DMS 273 (cell line): ENCODE data around the gene WDR18.
A peak's percentile ranks its signal among the peaks of the same experiment; 100 is the strongest.

Experiments used
- DNase-seq: peaks from one replicate; lab custom pipeline; 2025; ENCODE audit not compliant: unreplicated experiment; lab: John Stamatoyannopoulos, UW

Gene WDR18

GRCh38 chr19:1040476-1041271 is 56.5 kb downstream of the WDR18 start:
- peak; percentile 97 for DNase-seq

GRCh38 chr19:1041272-1041834 is 57.2 kb downstream of the WDR18 start:
- no peak for DNase-seq

DNA sequence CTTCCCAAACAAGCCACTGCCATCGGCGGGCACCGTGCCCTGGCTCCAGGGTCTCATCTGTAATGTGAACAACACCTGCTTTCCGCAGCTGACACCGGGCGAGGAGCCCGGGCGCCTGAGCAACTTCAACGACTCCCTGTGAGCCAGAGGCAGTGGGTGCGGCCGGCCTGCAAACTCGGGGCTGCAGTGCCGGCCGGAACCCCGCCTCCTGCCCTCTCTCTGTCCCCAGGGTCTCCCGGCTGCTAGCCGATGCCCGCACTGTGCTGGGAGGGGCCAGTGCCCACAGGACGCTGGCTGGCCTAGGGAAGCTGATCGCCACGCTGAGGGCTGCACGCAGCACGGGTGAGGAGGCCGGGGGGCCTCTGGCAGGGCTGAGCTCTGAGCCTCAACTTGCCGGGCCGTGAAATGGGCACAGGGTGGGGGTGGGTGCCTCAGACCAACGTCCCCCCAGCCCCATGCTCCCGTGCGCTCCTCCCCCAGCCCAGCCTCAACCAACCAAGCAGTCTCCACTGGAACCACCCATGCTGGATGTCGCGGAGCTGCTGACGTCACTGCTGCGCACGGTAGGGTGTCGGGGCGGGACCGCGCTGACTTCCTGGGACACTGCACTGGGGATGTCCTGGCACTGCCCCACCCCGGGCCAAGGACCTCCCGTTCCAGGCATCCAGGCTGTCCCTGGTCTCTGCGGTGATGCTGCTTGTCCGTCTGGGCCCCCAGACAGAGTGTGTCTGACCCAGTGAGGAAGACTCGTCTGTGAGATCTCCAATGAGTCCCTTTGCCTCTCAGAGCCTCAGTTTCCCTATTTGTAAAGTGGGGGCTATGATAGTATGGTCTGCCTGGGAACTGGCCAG is 57.9 kb downstream of the WDR18 start:
- DNase-seq: peak; percentile 83

- DNase-seq: peak; percentile 92
These were observed 58.8 kb downstream of the WDR18 start for GRCh38 chr19:1042689-1043511.
